ENCODE measurements around the gene PDZRN3.

- no peak for TF ChIP-seq EZH2 (IDR thresholded peaks at IDR 0.05; ENCODE audit: low read depth, unreplicated experiment)
- TF ChIP-seq, protein P1, sequence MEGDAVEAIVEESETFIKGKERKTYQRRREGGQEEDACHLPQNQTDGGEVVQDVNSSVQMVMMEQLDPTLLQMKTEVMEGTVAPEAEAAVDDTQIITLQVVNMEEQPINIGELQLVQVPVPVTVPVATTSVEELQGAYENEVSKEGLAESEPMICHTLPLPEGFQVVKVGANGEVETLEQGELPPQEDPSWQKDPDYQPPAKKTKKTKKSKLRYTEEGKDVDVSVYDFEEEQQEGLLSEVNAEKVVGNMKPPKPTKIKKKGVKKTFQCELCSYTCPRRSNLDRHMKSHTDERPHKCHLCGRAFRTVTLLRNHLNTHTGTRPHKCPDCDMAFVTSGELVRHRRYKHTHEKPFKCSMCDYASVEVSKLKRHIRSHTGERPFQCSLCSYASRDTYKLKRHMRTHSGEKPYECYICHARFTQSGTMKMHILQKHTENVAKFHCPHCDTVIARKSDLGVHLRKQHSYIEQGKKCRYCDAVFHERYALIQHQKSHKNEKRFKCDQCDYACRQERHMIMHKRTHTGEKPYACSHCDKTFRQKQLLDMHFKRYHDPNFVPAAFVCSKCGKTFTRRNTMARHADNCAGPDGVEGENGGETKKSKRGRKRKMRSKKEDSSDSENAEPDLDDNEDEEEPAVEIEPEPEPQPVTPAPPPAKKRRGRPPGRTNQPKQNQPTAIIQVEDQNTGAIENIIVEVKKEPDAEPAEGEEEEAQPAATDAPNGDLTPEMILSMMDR (conservative IDR thresholded peaks at IDR 0.05; ENCODE audit: low read depth in 2 of 2), result no peak
Observed at GRCh38 chr3:73353649-73354217, 271.0 kb downstream of the PDZRN3 start.
